ENCODE results near the gene SYTL3.

SYTL3 gene

GRCh38 chr6:158680015-158680414 is 30.2 kb downstream of the SYTL3 start:
- H3K4me3 ChIP-seq (ENCODE audit: low read depth, low read length) = no peak overlapping the region
- no peak for DNase-seq (ENCODE audit: low read depth)
- TF ChIP-seq, protein P1, sequence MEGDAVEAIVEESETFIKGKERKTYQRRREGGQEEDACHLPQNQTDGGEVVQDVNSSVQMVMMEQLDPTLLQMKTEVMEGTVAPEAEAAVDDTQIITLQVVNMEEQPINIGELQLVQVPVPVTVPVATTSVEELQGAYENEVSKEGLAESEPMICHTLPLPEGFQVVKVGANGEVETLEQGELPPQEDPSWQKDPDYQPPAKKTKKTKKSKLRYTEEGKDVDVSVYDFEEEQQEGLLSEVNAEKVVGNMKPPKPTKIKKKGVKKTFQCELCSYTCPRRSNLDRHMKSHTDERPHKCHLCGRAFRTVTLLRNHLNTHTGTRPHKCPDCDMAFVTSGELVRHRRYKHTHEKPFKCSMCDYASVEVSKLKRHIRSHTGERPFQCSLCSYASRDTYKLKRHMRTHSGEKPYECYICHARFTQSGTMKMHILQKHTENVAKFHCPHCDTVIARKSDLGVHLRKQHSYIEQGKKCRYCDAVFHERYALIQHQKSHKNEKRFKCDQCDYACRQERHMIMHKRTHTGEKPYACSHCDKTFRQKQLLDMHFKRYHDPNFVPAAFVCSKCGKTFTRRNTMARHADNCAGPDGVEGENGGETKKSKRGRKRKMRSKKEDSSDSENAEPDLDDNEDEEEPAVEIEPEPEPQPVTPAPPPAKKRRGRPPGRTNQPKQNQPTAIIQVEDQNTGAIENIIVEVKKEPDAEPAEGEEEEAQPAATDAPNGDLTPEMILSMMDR (IDR thresholded peaks at IDR 0.05; ENCODE audit: low read depth, low read length, missing control alignments) = no peak

DNA sequence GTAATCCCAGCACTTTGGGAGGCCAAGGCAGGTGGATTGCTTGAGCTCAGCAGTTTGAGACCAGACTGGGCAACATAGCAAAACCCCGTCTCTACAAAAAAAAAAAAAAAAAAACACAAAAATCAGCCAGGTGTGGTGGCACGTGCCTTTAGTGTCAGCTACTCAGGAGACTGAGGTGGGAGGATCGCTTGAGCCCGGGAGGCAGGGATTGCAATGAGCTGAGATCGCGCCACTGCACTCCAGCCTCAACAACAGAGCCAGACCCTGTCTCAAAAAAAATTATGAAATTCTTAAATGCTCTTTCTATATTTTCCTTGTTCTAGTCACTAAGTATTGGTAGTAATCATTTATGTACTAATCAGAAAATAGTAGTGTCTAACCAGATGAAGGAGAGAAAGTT is 30.6 kb downstream of the SYTL3 start:
- no peak for DNase-seq (ENCODE audit: low read depth)
- H3K4me3 ChIP-seq (ENCODE audit: low read depth, low read length) = no peak overlapping the region
- TF ChIP-seq, protein P1 (IDR thresholded peaks at IDR 0.05; ENCODE audit: low read depth, low read length, missing control alignments) = no peak

DNA sequence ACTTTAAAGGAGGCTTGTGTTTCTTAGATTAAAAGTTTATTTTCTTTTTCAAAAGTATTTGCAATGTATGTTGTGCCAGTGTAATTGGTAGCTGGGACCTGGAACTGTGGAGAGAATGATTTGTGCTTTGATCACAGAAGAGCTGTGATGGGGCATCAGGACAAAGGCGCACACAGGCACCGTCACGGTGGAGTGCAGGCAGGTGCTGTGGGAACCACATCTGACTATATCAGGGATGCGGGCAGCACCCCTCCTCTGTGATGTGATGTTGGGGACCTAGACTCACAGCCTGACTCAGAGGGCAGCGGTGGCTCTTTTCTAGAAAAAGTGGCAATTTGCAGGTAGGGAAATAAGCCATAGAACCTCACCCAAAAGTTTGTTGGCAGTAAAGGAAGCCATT is 34.5 kb downstream of the SYTL3 start:
- TF ChIP-seq, protein P1 (IDR thresholded peaks at IDR 0.05; ENCODE audit: low read depth, low read length, missing control alignments) = no peak
- DNase-seq (ENCODE audit: low read depth) = no peak
- no peak overlapping the region for H3K4me3 ChIP-seq (ENCODE audit: low read depth, low read length)

DNA sequence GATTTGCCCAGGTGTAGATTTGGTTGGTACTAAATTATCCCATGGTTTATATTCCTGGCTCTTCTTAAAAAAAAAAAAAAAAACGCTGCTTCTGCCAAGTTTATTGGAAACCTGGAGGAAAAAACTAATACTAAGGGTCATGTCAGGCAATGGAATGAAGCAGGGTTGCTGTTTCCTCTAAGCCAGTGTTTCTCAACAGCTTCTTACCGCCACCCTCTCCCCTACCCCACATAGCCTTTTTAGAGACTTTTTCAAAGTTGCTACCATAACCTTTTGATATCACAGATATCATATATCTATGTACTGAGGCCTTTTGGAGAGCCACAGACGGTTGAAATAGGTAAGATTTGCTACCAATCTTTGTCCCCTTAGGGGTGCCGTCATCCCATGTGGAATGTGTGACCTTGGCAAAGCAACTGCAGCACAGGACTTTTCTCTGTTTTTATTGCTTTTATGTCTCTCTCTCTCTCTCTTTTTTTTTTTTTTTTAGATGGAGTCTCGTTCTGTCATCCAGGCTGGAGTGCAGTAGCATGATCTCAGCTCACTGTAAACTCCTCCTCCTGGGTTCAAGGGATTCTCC is 35.0 kb downstream of the SYTL3 start:
- DNase-seq (ENCODE audit: low read depth) = no peak
- TF ChIP-seq, protein P1 (IDR thresholded peaks at IDR 0.05; ENCODE audit: low read depth, low read length, missing control alignments) = no peak
- no peak overlapping the region for H3K4me3 ChIP-seq (ENCODE audit: low read depth, low read length)

DNA sequence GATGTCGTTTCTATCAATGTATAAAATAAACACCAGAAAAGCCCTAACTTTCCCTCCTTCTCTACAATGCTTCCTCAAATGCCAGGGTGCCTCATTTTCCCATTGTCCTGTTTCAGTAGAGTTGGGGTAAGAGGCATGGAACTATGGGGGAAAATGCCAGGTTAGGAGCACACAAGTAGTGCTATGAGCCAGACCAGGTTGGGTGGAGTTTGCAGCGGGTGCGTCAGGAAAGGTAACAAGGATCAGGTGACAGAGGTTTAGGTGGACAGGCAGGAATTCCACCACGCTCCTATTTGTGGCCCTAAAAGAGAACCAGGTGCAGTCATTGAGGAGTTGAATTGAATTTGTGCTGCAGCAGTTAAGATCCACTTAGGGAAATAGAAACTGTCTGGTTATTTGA is 36.5 kb downstream of the SYTL3 start:
- TF ChIP-seq, protein P1 (IDR thresholded peaks at IDR 0.05; ENCODE audit: low read depth, low read length, missing control alignments) = no peak
- H3K4me3 ChIP-seq (ENCODE audit: low read depth, low read length) = no peak overlapping the region
- no peak for DNase-seq (ENCODE audit: low read depth)

DNA sequence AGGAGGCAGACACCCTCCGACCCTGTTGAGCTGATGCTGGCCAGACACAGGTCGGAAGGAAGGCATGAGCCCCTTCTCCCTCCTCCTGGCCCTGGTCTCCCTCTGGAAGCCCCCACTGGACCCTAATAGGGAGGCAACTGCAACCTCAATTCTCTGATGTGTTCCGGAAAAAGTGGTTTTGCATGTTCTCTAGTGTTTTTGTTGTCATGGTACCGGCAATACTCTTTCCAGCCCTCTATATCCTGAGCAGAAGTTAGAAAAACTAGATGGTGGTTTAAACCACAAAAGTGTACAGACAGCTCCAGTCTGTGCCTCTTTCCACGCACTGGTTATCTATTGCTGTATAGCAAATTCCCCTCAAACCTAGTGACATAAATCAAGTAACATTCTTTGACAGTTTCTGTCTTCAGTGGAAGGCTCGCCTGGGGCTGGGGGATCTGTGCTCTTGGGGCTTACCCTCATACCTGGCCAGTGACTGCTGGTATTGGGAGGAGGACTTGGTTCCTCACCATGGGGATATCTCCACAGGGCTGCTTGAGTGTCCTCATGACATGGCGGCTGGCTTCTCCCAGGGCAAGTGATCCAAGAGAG is 37.0 kb downstream of the SYTL3 start:
- no peak for DNase-seq (ENCODE audit: low read depth)
- H3K4me3 ChIP-seq (ENCODE audit: low read depth, low read length) = no peak overlapping the region
- TF ChIP-seq, protein P1 (IDR thresholded peaks at IDR 0.05; ENCODE audit: low read depth, low read length, missing control alignments) = no peak

DNA sequence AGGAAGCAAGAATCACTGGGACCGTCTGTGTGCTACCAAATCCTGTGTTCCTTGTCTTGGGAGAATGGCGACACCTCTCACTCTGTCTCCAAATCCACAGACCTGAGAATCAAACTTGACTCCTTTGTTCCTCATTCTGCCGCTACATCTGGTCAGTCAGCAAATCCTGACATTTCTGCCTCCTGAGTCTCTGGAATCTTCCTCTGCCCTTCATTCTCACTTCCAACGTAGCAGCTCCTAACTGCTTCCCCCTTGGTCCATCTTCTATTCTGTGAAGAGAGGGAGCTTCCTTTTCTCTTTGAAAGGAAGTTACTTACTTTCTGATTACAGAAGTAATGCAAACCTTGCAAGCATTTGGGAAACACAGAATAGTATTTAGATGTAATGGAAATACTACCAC is 37.7 kb downstream of the SYTL3 start:
- TF ChIP-seq, protein P1 (IDR thresholded peaks at IDR 0.05; ENCODE audit: low read depth, low read length, missing control alignments) = no peak
- DNase-seq (ENCODE audit: low read depth) = no peak
- H3K4me3 ChIP-seq (ENCODE audit: low read depth, low read length) = no peak overlapping the region
